HG03460 (cell line): ENCODE data around the gene CYP51A1.
"Not testable (repeated sequence)": the region's sequence is repeated elsewhere in the genome, so short reads cannot be mapped to it uniquely, and the experiment has no call there.

Experiments used
- ATAC-seq: cut with Tn5 transposase; IDR thresholded peaks from one replicate; pipeline ENCODE4 v1.9.1; 2021; ENCODE audit not compliant: unreplicated experiment

The CYP51A1 gene

DNA sequence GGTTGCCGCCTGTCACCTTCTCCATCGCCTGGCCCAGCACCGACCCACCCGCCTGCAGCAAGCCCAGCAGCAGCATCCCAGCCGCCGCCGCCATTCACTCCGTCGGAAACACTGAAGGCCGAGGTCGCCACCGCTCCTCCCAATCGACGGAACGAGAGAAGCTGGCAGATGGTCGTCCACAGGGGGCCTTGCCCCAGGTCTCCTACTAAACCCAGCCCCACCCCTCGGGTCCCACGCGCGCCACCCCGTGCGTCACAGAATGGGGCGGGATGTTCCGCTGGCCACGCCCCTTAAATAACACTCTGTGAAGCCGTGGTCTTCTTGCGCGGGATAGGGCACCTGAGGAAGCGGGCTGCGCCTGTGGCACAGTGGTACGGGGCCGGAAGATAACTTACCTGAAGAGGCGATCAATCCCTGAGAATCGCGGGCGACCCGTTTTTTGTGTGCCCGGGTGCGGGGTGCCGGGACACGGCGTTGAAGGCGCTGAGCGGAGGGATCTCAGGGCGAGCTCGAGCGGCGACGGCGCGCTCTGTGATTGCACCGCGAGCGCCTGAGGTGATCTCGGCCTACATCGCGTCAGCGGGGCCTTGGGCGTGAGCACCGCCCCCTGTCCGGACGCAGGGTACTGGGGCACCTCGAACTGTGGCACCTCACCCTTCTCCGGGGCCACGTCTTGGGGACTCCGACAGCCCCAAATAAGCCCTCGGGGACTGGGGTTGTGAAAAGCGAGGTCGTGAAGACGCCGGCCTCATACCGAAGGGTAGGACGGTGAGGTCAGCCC is at the start of gene CYP51A1:
CYP51A1 (minus strand) TSS at position 207 of the 781 bp plus-strand sequence; CDS start at position 94, 113 bp downstream.
- peak; percentile 89 for ATAC-seq

DNA sequence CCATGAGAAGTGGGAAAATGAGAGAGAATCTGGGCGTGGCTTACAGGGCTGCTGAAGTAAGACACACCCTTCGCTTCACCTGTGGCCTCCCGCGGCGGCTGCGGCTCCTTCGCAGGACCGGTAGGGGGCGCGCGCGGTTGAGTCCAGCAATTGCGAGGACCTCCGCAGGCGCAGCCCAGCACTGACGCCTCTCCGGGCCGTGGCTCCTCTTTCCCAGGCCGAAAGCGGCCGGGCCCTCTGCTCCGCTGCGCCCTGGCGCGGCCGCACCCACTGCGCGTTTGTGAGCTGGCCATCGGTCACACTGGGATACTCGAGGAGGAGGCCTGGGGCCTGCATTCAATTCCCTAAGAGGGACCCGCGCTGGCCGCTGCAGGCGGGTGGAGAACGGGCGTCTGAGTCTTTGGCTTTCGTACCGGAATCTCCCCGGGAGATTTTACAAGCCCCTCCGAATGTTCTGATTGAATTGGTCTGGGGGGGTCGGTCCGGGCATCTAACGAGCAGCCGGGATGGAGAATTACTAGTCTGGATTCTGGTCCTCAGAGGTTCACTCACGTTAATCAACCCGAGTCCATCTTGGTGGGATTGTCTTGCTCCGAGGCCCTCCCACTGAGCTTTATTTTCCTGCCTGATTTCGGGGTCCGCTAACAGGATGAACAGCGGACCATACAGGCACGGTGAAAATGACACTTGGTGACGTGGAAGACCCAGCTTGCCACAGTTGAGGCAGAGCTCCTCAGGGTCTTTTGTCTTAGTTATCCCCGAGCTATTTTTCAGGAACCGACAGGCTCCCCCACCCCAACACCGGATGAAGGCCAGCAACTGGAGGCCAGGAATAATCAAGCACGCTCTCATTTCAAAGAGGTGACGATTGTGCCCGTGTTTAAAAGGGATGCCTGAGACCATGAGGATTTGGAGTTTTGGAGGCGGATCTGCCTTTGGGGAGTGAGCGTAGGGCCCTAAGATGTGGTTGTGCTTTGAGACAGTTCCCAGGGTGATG is 44.9 kb upstream of the CYP51A1 start, which contains the start of gene LRRD1:
LRRD1 (minus strand) TSS at position 215 of the 997 bp plus-strand sequence. CDS start 13,940 bp downstream, outside the sequence.
- peak; percentile 100 for ATAC-seq

DNA sequence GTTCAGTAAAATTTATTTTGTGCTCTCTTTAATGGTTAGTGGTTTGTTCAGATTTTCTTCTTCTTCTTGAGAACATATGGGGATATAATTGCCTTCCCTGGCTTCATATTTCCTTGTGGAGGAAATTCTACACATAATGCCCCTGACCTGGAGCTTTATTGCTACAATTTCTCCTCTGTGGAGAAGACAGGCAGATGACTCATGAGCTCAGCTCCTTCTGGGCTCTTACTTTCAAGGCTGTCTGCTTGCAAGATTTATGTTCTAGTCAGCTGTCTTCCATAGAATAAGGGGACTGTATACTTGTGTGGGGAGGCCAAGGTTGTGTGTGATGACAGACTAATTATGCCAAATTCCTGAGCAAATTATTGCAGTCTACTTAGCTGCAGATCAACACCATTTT is 43.1 kb upstream of the CYP51A1 start:
- no peak for ATAC-seq

DNA sequence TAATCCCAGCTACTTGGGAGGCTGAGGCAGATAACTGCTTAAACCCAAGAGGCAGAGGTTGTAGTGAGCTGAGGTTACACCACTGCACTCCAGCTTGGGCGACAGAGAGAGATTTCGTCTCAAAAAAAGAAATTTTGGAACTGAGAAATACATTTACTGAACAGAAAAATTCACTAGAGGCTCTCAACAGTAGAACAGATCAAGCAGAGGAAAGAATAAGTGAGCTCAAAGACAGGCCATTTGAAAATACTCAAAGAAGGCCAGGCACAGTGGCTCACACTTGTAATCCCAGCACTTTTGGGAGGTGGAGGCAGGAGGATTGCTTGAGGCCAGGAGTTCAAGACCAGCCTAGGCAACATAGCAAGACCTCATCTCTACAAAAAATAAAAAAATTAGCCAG is 35.3 kb upstream of the CYP51A1 start:
- not testable (repeated sequence) for ATAC-seq

DNA sequence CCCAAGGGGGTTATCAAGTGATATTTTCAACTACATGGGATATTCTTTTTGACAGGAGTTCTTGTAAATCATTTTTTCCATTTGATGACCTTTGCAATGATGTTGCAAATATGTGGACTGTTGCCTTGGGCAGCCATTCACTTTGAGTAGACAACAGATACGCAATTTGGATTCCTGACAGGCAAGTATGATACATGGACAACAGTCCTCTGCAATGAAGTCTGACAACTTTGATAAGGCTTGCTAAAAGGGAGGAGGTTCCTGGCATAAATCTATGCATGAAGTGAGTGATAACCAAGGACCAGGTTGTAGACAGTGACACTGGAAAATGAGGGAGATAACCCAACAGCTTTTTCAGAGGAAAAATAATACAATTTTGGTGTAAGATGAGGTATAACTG is 27.0 kb upstream of the CYP51A1 start:
- ATAC-seq = no peak

DNA sequence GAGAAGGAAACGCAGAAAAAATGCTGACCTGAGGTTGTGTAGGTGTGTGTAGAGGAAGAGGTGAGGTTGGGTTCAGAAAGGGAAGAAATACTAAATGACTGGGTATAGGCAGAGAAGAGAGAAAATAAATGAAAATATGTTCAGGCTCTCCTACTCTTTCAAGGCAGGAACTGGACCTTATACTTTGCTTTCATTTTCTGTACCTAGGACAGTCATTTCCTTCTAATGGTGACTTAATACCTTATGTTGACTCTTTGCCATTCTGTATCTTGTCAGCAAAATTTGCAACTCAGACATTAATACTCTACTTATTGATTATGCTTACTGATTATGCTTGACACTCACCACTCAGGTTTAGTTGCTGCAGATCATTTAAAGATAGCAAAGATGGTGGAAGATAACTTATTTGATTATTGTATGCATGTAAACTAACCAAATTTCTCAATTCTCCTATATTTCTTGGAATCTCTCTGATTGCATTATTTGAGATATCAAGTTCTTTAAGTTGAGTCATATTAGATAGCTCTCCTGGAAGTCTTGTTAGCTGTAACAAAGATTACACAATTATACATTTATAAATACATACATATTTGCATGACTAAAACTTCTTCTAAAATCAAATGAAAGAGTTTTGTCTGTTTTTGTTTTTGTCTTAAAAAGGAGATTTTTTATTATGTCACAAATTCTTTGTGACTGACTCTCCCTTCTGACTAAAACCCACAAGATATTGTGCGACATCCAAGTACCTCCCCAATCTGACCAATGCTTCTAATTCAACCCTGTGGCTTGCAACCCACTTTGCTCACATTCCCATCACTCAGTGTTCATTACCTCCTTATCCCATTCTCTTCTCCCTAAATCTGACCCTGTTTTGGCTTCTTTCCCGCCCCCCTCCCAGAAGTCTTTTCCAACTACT is 24.6 kb upstream of the CYP51A1 start:
- peak; percentile 78 for ATAC-seq

DNA sequence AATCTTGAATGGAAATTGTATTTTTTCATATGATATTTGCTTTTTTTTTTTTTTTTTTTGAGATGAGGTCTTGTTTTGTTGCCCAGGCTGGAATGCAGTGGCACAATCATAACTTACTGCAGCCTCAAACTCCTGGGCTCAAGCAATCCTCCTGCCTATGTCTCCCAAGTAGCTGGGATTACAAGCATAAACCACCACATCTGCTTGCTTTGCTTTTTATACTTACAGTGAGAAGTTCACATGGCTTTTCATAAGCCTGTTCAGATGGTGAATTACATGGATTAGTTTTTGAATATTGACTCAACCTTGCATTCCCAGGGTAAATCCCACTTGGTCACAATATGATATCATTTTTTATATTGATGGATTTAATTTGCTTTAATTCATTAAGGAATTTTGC is 22.7 kb upstream of the CYP51A1 start:
- no peak for ATAC-seq

DNA sequence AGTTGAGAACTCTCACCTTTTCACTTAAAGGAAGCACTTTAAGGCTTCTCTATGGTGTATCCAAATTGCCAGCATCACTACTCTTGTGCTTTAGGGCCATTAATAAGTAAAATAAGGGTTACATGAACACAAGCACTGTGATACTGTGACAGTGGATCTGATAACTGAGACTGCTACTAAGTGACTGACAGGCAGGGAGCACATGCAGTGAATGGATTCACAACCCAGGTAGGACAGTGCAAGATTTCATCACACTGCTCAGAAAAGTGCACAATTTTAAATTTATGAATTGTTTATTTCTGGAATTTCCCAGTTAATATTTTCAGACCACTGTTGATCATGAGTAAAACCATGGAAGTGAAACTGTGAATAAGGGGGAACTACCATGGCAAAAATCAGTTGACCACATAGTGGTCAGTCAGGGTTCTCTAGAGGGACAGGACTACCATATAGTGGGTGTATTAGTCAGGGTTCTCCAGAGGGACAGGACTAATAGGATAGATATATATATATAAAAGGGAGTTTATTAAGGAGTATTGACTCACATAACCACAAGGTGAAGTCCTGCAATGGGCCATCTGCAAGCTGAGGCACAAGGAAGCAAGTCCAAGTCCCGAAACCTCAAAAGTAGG is 20.9 kb upstream of the CYP51A1 start:
- no peak for ATAC-seq

DNA sequence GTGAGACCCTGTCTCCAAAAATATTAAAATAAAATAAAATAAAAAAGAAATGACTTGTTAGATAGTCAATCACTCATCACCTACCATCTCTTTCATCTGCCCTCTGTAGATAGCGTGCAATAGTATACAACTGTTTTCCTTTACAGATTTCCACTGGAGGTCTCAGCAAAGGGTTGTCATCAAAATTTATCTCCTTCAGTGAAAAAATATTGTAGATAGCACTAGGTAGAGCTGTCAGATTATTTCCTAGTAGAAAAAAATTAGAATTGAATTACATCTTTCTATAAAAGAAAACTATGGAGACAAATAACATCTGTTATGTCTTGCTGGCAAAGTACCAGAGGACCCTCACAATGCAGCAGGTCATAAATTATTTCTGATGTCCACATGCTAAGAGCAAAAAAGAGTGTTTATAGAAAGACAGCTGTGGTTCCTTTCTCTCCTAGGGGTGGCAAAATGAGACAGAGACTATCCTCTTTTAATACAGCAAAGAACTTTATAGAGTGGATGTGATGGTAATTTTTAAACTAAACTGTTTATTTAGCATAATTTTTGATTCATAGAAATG is 16.3 kb upstream of the CYP51A1 start:
- ATAC-seq = no peak

DNA sequence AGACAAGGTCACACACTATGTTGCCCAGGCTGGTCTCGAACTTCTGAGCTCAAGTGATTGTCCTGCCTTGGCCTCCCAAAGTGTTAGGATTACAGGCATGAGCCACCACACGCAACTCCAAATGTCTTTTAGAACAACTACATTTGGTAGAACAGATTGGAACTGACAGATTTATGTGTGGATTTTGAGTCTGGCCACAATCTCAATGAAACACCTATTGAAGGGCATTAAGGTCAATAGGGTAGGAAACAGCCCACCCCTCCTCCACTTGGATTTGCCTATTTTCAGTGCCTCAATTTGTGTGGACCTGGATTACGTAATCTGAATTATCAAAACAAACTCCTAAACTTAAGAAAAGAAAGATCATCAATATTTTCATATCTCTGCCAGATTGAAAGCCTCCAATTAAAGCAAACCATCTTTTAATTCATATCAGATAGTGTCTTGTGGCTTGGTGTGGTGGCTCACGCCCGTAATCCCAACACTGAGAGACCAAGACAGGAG is 15.5 kb upstream of the CYP51A1 start:
- ATAC-seq = no peak

DNA sequence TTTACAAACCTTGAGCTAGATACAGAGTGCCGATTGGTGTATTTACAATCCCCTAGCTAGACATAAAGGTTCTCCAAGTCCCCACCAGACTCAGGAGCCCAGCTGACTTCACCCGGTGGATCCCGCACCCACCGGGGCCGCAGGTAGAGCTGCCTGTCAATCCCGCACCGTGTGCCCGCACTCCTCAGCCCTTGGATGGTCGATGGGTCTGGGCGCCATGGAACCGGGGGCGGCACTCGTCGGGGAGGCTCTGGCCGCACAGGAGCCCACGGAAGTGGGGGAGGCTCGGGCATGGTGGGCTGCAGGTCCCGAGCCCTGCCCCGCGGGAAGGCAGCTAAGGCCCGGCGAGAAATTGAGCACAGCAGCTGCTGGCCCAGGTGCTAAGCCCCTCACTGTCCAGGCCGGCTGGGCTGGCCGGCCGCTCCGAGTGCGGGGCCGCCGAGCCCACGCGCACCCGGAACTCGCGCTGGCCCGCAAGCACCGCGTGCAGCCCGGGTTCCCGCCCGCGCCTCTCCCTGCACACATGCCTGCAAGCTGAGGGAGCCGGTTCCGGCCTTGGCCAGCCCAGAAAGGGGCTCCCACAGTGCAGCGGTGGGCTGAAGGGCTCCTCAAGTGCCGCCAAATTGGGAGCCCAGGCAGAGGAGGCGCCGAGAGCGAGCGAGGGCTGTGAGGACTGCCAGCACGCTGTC is 9.1 kb upstream of the CYP51A1 start:
- ATAC-seq = not testable (repeated sequence)

DNA sequence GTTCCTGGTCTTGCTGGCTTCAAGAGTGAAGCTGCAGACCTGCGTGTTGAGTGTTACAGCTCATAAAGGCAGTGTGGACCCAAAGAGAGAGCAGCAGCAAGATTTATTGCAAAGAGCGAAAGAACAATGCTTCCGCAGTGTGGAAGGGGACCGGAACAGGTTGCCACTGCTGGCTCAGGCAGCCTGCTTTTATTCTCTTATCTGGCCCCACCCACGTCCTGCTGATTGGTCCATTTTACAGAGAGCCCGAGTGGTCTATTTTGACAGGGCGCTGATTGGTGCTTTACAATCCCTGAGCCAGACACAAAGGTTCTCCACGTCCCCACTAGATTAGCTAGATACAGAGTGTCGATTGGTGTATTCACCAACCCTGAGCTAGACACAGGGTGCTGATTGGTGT is 8.5 kb upstream of the CYP51A1 start:
- not testable (repeated sequence) for ATAC-seq

DNA sequence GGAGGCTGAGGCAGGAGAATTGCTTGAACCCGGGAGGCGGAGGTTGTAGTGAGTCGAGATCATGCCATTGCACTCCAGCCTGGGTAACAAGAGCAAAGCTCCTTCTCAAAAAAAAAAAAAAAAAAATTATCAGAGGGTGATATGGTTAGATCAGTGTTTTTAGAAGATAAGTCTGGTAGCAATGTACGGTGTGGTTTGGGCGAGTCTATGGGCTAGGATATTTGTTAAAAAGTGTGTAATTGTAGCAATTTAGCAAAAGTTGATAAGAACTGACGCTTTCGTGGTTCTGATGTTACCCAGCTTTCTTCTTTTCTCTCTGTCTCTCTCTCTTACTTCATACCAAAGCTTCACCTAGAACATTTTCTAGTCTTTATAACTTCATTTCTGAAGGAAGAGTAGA is 6.9 kb upstream of the CYP51A1 start:
- no peak for ATAC-seq

DNA sequence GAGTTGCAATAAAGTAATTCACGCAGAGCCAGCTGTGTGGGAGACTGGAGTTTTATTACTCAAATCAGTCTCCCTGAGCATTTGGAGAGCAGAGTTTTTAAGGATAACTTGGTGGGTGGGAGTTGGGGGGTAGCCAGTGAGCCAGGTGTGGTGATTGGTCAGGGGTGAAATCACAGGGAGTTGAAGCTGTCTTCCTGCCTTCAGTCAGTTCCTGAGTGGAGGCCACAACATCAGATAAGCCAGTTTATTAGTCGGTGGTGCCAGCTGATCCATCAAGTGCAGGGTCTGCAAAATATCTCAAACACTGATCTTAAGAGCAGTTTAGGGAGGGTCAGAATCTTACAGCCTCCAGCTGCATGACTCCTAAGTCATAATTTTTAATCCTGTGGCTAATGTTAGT is 3.3 kb upstream of the CYP51A1 start:
- ATAC-seq = no peak

DNA sequence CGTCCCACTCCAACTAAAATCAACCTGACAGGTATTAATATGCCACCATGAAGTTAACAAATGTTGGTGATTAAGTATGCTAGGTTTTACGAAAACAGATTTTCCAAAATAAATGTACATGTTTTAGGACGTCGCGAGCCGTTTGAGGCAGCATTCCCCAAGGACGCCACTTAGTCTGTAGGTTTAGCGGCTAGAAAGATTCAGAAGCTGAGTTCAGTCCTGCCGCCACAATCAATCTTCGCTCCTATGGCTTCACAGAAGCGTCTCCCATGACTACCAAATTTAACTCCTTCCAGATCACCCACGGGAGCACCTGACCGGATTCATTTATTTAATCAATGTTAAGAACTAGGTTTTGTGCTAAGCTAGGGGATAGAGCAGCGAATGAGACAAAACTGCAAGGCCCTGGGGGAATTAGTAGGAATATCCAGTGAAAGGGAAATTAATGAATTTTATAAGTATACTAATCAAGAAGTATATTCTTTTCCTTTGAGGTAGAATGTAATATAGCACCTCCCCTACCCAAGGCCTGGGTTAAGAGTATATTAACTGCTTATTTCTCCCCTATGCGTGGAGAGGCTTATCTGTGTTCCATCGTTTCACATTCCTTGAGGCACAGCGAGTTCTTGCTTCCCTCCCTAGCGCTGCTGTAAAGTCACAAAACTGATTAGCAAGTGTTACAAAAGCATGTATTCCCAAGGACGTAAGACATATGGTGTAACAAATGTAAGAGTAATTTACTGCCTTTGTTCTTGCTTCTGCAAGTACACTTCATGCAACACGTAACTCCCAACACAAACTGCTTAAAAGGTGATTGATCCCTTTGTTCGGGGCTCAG is 994 bp upstream of the CYP51A1 start:
- no peak for ATAC-seq

DNA sequence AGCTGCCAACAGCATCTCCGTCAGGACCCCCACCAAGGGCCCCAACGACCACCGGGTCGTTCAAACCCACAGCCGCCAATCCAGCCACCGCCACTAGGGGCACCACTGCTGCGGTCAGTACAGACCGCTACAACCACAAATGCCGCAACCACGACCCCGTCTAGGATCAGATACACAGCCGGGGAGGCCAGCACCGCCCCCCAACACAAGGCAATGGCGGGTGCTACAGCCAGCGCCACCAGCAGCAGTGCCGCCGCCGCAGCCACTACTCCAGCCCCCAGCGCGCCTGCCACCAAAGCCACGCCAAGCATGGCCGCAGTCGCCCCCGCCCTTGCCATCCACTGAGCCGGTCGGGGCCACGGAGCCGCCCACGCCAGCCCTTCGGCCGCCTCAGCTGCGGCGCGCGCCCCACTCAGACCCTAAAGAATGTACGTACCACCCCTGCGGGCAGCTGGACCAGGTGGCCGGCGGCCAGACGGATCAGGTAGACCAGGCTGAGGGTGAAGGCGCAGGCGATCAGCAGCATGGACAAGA is 473 bp downstream of the CYP51A1 start:
- peak; percentile 26 for ATAC-seq

DNA sequence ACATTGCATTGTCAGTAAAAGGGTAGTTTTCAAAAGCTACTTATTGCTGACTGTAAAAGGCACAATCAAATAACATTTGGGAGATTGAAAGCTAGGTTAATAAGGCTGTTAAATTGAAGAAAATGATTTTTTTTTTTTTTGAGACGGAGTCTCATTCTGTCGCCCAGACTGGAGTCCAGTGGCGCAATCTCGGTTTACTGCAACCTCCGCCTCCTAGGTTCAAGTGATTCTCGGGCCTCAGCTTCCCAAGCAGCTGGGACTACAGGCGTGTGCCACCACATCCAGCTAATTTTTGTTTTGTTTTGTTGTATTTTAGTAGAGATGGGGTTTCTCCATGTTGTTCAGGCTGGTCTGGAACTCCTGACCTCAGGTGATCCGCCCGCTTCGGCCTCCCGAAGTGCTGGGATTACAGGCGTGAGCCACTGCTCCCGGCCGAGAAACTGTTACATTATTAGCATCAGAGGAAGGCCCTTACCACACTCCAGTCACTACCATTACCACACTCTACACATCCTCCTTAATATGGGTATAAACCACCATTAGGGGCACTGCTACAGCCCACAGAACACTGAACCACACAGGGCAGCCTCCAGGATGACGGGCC is 1.0 kb downstream of the CYP51A1 start:
- peak; percentile 18 for ATAC-seq
